GM12878 (cell line): ENCODE measurements around the gene GNAQ.

ENCODE experiments used
- CEBPZ ChIP-seq: fragments of 150-350 bp; IDR thresholded peaks from 2 replicates; pipeline ENCODE4 v1.6.1; 2016; ENCODE audit warnings: low read depth, low read length
- CTCF ChIP-seq, 3 experiments: IDR thresholded peaks in 2 of 3; conservative IDR thresholded peaks in 1 of 3; 2 replicates each; pipeline ENCODE4 v1.5.1; 2011; ENCODE audit warnings: low read depth in 3 of 3, low read length in 3 of 3, mild to moderate bottlenecking in 3 of 3, control low read depth in 2 of 3, moderate library complexity in 2 of 3, inconsistent platforms in 1 of 3, mixed read lengths in 1 of 3; ENCODE audit not compliant: control insufficient read depth in 2 of 3, insufficient read depth in 1 of 3; ENCODE audit errors: extremely low read depth in 1 of 3
- EP300 ChIP-seq, 2 experiments: fragments of 150-350 bp in 1 of 2; IDR thresholded peaks; 2 replicates each; pipeline ENCODE4 v1.6.1; 2011 to 2012; ENCODE audit warnings: low read depth in 2 of 2, low read length in 2 of 2, borderline replicate concordance in 1 of 2, improper control_type of control experiment in 1 of 2, inconsistent platforms in 1 of 2; ENCODE audit not compliant: control insufficient read depth in 1 of 2
- EZH2 ChIP-seq: IDR thresholded peaks from 2 replicates; pipeline ENCODE4 v1.6.1; 2012; ENCODE audit warnings: low read depth, mild to moderate bottlenecking, control low read depth, inconsistent platforms, low read length, borderline replicate concordance; ENCODE audit not compliant: control insufficient read depth
- FOS ChIP-seq: IDR thresholded peaks from 3 replicates; pipeline ENCODE4 v1.6.1; 2011; ENCODE audit warnings: borderline replicate concordance; ENCODE audit not compliant: insufficient read length; ENCODE audit errors: extremely low read depth
- FOXK2 ChIP-seq: fragments of 450-650 bp; IDR thresholded peaks from 2 replicates; pipeline ENCODE4 v1.6.1; 2017; ENCODE audit warnings: mild to moderate bottlenecking, moderate library complexity
- FOXM1 ChIP-seq: IDR thresholded peaks from 2 replicates; pipeline ENCODE4 v1.6.1; 2012; ENCODE audit warnings: low read depth, mild to moderate bottlenecking, inconsistent platforms, low read length, moderate library complexity
- MYC ChIP-seq: IDR thresholded peaks from 2 replicates; pipeline ENCODE4 v1.6.1; 2011; ENCODE audit warnings: mild to moderate bottlenecking, low read length, moderate library complexity, inconsistent platforms; ENCODE audit not compliant: insufficient read depth, insufficient replicate concordance, insufficient read length, severe bottlenecking
- POLR2A ChIP-seq: IDR thresholded peaks from 2 replicates; pipeline ENCODE4 v1.6.1; 2011; ENCODE audit warnings: low read depth, mild to moderate bottlenecking, low read length
- SUPT20H ChIP-seq: IDR thresholded peaks from 2 replicates; pipeline ENCODE4 v1.6.1; 2011; ENCODE audit warnings: low read depth, mild to moderate bottlenecking, low read length, moderate library complexity, borderline replicate concordance; ENCODE audit not compliant: control insufficient read depth
- TAF1 ChIP-seq: IDR thresholded peaks from 2 replicates; pipeline ENCODE4 v1.6.1; 2011; ENCODE audit warnings: mild to moderate bottlenecking, low read depth, low read length, borderline replicate concordance
- TARDBP ChIP-seq: IDR thresholded peaks from 2 replicates; pipeline ENCODE4 v1.6.1; 2016; ENCODE audit warnings: borderline replicate concordance

- no peak for TF ChIP-seq EP300 (IDR thresholded peaks at IDR 0.05; ENCODE audit: borderline replicate concordance in 1 of 2, control insufficient read depth in 1 of 2, low read depth in 2 of 2, low read length in 2 of 2)
- peak; percentile 91; the same call in 1 of the 2 replicates for TF ChIP-seq EZH2
- no peak for TF ChIP-seq MYC
- TF ChIP-seq CEBPZ: no peak
- no peak for TF ChIP-seq POLR2A
- no peak for TF ChIP-seq FOS
- TF ChIP-seq FOXM1: no peak
- no peak for TF ChIP-seq CTCF (IDR thresholded peaks at IDR 0.05 in 2 of 3, conservative IDR thresholded peaks at IDR 0.05 in 1 of 3; ENCODE audit: control insufficient read depth in 2 of 3, extremely low read depth in 1 of 3, insufficient read depth in 1 of 3, low read depth in 3 of 3, low read length in 3 of 3)
- no peak for TF ChIP-seq FOXK2
- TF ChIP-seq TARDBP: no peak
- no peak for TF ChIP-seq SUPT20H
- no peak for TF ChIP-seq TAF1
Observed at GRCh38 chr9:78031893-78032729, 500 bp upstream of the GNAQ start.
